HG02970 (cell line): Measurements from ENCODE around the gene LIPM.

Experiments used
- ATAC-seq: cut with Tn5 transposase; IDR thresholded peaks from one replicate; pipeline ENCODE4 v1.9.1; 2021; ENCODE audit warnings: mild to moderate bottlenecking, moderate library complexity, moderate number of reproducible peaks; ENCODE audit not compliant: unreplicated experiment, low FRiP score

Gene LIPM

GRCh38 chr10:88800152-88801125 is 2.1 kb upstream of the LIPM start:
- ATAC-seq, result no peak

GRCh38 chr10:88803641-88804040 is 1.1 kb downstream of the LIPM start:
- ATAC-seq, result no peak

- ATAC-seq, result no peak
Measured at GRCh38 chr10:88804083-88804812, 1.7 kb downstream of the LIPM start.

- no peak for ATAC-seq
Measured at GRCh38 chr10:88805361-88805760, 2.8 kb downstream of the LIPM start.

- no peak for ATAC-seq
Measured at GRCh38 chr10:88805924-88806323, 3.4 kb downstream of the LIPM start.

GRCh38 chr10:88809621-88810020 is 7.1 kb downstream of the LIPM start:
- ATAC-seq, result no peak

- no peak for ATAC-seq
Measured at GRCh38 chr10:88810196-88810961, 7.8 kb downstream of the LIPM start.

GRCh38 chr10:88813200-88813599 is 10.7 kb downstream of the LIPM start:
- ATAC-seq, result no peak

- ATAC-seq, result no peak
Measured at GRCh38 chr10:88819290-88819689, 16.8 kb downstream of the LIPM start.

GRCh38 chr10:88820748-88821401 is 18.3 kb downstream of the LIPM start:
- no peak for ATAC-seq

GRCh38 chr10:88826388-88826787 is 23.9 kb downstream of the LIPM start:
- ATAC-seq, result no peak

- no peak for ATAC-seq
Measured at GRCh38 chr10:88827671-88828070, 25.1 kb downstream of the LIPM start.

GRCh38 chr10:88828310-88828709 is 25.8 kb downstream of the LIPM start:
- no peak for ATAC-seq

GRCh38 chr10:88830643-88831268 is 28.2 kb downstream of the LIPM start:
- ATAC-seq, result no peak

GRCh38 chr10:88831709-88832108 is 29.2 kb downstream of the LIPM start:
- ATAC-seq, result no peak

- ATAC-seq, result no peak
Measured at GRCh38 chr10:88832376-88832775, 29.8 kb downstream of the LIPM start.

- no peak for ATAC-seq
Measured at GRCh38 chr10:88833156-88833555, 30.6 kb downstream of the LIPM start.

- no peak for ATAC-seq
Measured at GRCh38 chr10:88833723-88834122, 31.2 kb downstream of the LIPM start.

GRCh38 chr10:88835096-88835909 is 32.8 kb downstream of the LIPM start:
- ATAC-seq, result no peak
